ENCODE results near the gene NCBP2L. TPM values are rescaled to one million over a fixed set of nuclear protein-coding genes. Genes with fewer than 3 reads are reported as not detected.
"Not testable (repeated sequence)": the region's sequence is repeated elsewhere in the genome, so short reads cannot be mapped to it uniquely, and the experiment has no call there.

NCBP2L gene
- total RNA-seq, 1 experiment from 2014 or later = not detected

DNA sequence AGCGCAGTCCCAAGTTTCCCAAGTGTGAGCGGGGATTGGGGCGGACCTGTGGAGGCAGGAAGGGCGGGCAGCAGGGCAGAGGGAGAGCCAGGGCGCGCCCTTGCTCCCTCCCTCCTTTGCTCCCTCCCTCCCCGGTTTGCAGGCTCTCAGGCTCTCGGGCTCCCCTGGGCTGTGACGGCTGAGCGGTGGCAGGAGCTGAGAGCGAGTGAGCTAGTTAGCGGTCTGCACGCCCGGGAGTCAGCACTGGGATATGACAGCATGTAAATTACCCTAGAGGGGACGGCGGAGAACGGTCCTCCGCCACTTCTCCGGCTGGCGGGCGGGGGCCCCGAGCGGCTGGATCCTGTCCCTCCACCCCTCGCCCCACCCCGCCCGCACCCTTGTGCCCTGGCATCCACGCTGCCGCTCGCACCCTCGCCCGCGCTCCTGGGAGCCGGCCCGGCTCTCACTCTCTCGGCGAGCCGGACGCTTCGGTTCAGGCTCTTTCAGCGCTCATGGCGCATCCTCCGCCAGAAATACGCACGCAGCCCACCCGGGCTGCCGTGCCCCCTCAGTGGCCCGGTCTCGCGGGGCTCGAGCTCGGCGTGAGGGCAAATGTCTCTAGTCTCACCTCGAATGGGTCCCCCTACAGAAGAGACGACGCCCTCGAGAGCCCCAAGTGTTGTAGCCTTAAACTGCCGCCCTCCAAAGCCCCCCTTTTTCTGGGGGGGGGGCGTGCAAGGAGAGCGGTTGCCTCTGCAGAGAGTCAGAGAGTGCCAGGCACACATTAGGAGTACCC is 1.6 kb upstream of the NCBP2L start, which contains the start of gene TSC22D3:
Gene TSC22D3 (minus strand): TSS at position 54 of the 778 bp plus-strand sequence. CDS start 368 bp downstream, outside the sequence.
- peak; percentile 82 for DNase-seq (ENCODE audit: low read depth)
- in situ Hi-C loops (cut with HindIII; ENCODE audit: low pct_unique_long_range_greater_than_20kb, low sequenced_read_pairs) = no loop called here

DNA sequence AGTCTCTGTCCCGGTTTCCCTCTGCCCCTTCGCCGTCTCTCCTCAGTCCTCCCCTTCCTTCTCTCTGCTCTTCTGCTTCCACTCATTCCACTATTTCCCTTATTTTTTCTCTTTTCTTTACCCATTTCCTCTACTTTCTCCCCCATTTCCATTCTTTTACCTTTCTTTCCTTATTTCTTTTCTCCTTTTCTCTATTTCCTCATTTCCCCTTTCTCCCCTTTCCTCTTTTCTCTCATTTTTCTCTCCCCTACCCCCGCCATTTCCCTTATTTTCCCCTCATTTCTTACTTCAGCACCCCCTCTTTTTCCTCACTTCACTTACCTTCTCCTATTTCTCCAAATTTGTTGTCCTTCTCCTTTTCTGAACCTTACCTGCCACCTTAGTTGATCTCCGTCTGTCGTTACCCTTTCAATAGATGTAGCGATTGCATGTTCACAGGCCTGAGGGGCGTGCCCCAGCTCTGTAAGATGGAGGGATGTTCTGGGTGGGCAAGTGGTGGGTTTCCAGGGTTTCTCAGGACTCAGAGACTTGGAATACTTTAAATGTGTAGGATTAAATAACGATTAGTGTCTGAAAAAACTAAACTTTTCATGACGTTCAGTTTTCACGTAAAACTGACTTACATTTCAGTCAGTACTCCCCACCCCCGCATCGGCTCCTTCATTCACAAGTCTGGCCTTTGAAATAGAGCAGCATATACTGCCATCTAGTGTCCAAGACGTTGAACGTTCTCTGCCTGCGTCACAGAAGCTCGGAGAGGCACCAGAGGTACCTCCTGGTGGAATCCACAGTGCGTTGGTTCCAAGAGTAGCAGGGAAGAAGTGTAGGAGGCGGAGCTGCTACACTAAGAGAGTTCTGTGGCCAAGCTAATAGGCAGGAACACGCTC is 641 bp upstream of the NCBP2L start:
- in situ Hi-C loops (cut with HindIII; ENCODE audit: low pct_unique_long_range_greater_than_20kb, low sequenced_read_pairs) = no loop called here
- peak; percentile 83 for DNase-seq (ENCODE audit: low read depth)

DNA sequence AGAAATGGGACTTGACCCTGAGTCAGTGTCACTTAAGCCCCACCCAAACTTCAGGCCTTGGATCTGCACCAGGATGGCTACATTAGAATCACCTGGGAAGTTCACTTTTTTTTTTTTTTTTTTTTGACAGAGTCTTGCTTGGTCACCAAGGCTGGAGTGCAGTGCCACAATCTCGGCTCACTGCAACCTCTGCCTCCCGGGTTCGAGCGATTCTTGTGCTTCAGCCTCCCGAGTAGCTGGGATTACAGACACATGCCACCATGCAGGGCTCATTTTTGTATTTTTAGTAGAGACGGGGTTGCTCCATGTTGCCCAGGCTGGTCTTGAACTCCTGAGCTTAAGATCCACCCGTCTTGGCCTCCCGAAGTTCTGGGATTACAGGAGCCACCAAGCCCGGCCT is 3.0 kb downstream of the NCBP2L start:
- no peak for DNase-seq (ENCODE audit: low read depth)
- in situ Hi-C loops (cut with HindIII; ENCODE audit: low pct_unique_long_range_greater_than_20kb, low sequenced_read_pairs) = no loop called here

DNA sequence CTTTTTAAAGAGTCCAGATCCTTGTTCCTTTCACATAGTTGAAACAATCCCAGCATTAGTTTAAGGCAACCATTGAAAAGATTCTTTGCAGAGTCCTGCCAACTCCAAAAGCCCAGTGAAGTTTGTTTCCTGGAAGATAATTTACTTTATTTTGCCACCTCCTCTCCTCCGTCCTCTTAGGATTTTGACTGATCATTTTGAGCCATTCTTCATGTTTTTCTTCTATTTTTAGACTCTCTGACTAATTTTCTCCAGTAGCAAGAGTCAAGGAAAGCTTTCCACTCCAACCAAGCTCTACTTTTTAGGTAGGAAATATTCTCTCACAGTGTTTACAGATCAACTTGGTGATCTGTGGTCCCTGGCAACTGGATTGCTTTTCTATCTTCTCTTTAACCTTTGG is 10.3 kb downstream of the NCBP2L start:
- DNase-seq (ENCODE audit: low read depth) = no peak
- in situ Hi-C loops (cut with HindIII; ENCODE audit: low pct_unique_long_range_greater_than_20kb, low sequenced_read_pairs) = no loop called here

DNA sequence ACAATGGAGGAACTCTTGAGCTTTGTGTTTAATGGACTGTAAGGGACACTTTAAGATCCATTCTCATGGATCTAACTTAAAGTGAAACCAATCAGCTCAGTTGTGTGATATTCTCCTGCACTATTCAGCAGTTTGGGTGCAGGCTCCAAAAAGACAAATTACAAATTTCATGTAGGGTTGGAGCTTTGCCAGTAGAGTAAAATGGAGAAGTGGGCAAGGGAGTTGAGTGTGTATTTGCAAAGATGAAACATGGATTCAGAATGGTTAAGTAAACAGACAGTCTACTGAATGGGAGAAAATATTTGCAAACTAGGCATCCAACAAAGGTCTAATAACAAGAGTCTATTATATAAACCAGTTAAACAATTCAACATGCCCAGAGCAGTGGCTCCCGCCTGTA is 26.9 kb downstream of the NCBP2L start:
- DNase-seq (ENCODE audit: low read depth) = no peak
- in situ Hi-C loops (cut with HindIII; ENCODE audit: low pct_unique_long_range_greater_than_20kb, low sequenced_read_pairs) = no loop called here

DNA sequence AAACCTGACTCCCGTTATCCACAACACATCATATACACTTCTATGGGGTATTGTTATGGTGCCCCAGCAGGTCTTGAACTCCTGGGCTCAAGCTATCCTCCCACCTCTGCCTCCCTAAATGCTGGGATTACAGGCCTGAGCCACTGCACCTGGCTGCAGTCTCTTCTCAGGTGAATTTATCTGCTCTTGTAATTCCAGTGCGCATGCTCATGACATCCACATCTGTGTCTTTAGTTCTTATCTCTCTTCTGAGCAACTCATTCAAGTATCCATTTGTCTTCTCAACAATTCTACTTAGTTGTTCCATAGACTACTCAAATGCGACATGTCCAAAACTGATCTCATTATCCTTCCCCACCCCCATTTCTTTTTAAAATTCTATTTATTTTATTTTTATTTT is 27.6 kb downstream of the NCBP2L start:
- in situ Hi-C loops (cut with HindIII; ENCODE audit: low pct_unique_long_range_greater_than_20kb, low sequenced_read_pairs) = no loop called here
- no peak for DNase-seq (ENCODE audit: low read depth)

DNA sequence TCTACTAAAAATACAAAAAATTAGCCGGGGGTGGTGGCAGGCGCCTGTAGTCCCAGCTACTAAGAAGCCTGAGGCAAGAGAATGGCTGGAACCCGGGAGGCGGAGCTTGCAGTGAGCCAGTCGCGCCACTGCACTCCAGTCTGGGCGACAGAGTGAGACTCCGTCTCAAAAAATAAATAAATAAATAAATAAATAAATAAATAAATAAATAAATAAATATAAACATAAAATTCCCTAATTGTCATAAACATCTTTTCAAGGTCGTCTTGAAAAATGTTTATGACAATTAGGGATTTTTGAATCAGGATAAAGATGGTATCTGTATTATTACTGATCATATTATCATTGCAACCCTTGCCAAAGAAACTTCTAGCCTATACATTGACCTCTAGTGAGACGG is 32.5 kb downstream of the NCBP2L start:
- DNase-seq (ENCODE audit: low read depth); in situ Hi-C loops (cut with HindIII; ENCODE audit: low pct_unique_long_range_greater_than_20kb, low sequenced_read_pairs): not testable (repeated sequence)

DNA sequence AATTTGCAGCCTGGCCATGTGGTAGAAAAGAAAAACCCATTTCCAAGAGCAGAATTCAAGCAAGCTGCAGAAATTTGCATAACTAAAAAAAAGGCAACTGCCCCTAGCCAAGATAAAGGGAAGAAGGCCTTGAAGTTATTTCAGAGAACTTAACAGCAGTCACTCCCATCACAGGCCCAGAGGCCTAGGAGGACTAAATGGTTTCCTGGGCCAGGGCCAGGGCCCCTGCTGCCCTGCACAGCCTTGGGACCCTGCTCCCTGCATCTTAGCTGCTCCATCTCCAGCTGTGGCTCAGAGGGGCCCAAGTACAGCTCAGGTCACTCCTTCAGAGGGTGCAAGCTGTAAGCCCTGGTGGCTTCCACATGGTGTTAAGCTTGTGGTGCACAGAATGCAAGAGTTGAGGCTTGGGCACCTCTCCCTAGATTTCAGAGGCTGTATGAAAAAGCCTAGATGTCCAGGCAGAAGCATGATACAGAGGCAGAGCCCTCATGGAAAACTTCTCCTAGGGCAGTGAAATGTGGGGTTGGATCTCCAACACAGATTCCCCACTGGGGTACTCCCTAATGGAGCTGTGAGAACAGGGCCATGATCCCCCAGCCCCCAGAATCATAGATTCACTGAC is 41.5 kb downstream of the NCBP2L start:
- DNase-seq (ENCODE audit: low read depth) = no peak
- in situ Hi-C loops (cut with HindIII; ENCODE audit: low pct_unique_long_range_greater_than_20kb, low sequenced_read_pairs) = no loop called here

DNA sequence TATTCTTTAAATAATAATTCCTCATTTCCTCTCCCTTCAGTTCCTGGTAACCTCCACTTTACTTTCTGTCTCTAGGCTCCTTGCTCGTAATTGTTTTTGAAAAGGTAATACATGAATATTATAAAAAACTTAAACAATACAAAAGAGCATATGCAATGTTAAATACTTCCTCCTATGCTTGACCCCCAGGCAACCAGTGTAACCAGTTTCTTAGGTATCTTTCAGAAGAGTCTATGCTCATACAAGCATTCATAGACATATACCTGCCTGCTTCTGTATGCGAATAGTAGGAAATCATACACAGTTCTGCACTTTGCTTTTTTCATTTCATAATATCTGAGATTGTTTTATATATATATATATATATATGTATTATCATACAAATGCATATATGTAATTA is 45.5 kb downstream of the NCBP2L start:
- DNase-seq (ENCODE audit: low read depth) = no peak
- in situ Hi-C loops (cut with HindIII; ENCODE audit: low pct_unique_long_range_greater_than_20kb, low sequenced_read_pairs) = no loop called here

DNA sequence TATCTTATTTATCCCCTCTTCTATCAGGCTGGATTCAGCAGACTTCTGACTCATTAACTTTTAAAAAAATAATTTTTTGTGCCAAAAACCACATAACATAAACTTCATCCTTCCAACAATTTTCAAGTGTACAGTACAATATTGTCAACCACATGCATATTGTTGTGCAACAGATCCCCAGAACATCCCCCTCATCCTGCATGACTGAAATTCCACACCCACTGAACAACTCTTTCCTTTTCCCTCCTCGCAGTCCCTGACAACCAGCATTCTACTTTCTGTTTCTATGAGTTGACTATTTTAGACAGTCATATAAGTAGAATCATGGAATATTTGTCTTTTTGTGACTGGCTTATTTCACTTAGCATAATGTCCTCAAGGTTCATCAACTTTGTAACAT is 45.9 kb downstream of the NCBP2L start:
- no peak for DNase-seq (ENCODE audit: low read depth)
- in situ Hi-C loops (cut with HindIII; ENCODE audit: low pct_unique_long_range_greater_than_20kb, low sequenced_read_pairs) = no loop called here

DNA sequence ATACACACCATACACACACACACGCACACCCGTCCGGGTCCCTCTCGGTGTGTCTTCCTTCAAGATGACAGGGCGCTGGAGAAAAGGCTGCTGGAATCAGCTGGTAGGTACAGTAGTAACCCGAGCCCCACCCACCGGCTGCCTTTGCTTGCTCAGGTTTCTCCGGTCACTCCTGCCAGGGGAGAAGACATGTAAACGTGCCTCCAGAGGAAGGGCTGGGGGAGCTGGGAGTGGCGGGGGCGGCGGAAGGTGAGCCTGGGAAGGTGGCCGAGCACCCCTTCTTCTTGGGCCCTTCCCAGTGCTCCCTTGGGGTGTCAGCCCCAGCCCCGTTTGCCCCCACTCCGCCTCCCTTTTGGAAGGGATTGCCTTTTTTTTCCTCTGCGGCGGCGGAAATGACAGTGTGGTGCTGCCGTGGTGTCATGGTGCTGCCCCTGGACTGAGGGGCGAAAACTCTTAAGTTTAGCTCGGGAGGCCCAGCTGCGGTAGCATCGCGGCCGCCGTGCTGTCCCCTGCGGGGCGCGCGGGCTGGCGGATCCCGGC is 48.2 kb downstream of the NCBP2L start, which contains the start of gene MID2:
Gene MID2 (plus strand): TSS at position 169 of the 540 bp plus-strand sequence. CDS start 561 bp downstream, outside the sequence.
- peak; percentile 59 for DNase-seq (ENCODE audit: low read depth)
- in situ Hi-C loops (cut with HindIII; ENCODE audit: low pct_unique_long_range_greater_than_20kb, low sequenced_read_pairs) = no loop called here

DNA sequence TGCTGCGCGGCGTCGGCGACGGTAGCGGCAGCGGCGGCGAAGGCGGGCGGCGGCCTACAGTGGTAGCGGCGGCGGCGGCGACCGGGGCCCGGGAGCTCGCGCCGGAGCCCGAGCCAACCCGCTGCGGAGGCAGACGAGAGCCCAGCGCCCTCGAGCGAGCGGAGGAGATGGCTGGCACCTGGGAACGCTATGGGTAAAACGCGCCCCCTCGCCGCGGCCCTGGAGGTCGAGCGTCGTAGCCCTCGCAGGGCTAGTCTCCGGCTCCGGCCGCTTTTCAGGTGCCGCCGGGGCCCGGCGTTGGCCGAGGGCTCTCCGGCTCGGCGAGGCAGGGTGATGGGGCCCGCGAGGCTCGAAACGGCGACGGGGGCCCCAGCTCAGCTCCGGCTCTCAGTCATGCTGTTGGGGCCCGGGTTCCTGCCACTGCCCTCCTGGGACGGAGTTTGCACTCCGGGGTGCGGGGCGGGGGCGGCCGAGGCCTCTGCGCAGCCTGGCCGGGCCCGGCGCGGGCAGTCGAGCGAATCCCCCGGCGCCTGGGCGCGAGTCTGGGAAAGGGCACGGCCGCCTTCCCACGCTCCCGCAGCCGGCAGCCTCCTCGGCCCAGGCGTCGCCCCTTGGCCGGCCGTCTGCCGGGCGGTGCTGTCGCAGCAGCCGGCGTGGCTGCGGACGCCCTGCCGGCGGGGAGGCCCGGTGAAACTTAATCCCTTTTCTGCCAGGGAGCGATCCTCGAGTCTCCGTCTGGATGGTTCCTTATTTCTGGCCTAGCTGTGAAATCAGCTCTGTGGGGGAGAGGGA is 48.9 kb downstream of the NCBP2L start:
- DNase-seq (ENCODE audit: low read depth) = peak; percentile 57
- in situ Hi-C loops (cut with HindIII; ENCODE audit: low pct_unique_long_range_greater_than_20kb, low sequenced_read_pairs) = no loop called here

DNA sequence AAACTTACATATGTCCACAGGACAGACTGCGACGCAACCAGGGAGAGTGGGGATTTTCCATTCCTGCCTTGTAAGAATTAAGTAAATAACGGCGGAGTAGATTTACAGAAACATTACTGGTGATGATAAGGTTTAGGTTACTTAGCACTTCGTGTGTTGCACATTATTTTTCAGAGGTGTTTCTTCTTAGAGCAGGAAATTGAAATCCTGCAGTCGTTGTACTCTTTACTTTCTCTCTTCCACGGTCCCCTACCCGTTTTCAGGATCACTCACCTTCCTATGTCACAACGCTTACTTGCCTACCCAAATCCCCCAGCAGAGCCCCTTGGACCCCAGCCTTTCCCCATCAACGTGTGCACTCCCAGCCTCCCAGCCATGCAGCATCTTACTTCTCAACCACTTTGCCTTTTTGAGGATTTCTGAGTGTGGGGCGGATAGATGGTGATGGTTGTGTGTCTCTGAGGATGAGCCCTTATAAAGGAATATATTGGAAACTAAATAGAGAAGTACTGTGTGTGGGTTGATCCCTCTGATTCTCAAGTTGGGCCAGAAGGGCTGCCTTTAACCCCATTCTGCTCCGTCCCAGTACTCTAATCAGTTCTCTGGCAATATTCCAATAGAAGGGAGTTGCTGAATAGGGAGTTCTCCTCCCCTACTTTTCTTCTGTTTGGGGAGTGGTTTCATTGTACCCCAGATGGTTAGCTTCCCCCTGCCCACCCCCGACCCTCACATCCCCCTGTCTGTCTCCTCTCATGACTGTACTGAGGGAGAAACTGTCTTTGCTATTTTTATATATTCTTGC is 49.7 kb downstream of the NCBP2L start:
- DNase-seq (ENCODE audit: low read depth) = no peak
- in situ Hi-C loops (cut with HindIII; ENCODE audit: low pct_unique_long_range_greater_than_20kb, low sequenced_read_pairs) = no loop called here

DNA sequence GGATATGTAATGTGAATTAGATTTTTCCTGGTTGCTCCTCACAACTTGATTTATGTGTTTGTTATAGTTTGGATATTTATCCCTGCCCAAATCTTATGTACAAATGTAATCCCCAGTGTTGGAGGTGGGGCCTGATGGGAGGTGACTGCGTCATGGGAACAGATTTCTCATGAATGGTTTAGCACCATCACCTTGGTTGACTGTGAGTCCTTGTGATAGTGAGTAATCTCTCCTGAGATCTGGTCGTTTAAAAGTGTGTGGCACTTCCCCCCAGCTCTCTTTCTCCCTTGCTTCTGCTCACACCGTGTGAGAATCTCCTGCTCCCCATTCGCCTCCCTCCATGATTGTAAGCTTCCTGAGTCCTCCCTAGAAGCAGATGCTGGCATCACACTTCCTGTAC is 50.3 kb downstream of the NCBP2L start:
- in situ Hi-C loops (cut with HindIII; ENCODE audit: low pct_unique_long_range_greater_than_20kb, low sequenced_read_pairs) = no loop called here
- peak; percentile 33 for DNase-seq (ENCODE audit: low read depth)

DNA sequence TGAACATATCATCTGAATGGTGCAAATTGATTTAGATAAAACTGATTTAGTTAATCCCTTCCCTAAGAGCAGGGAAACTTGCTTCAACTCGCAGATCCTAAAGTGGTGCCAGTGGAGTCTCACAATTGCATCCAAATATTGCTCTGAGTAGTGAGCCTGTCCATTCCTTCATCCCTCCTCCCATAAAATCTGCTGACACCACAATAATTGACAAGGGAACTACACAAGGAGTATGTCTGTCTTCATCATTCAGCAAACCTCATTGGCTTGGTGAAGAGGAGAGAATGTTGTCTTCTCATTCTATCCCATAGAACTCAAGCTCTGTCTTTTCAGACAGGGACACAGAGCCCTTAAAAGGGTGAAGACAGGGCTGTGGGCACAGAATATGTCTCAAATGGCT is 52.3 kb downstream of the NCBP2L start:
- in situ Hi-C loops (cut with HindIII; ENCODE audit: low pct_unique_long_range_greater_than_20kb, low sequenced_read_pairs) = no loop called here
- no peak for DNase-seq (ENCODE audit: low read depth)

DNA sequence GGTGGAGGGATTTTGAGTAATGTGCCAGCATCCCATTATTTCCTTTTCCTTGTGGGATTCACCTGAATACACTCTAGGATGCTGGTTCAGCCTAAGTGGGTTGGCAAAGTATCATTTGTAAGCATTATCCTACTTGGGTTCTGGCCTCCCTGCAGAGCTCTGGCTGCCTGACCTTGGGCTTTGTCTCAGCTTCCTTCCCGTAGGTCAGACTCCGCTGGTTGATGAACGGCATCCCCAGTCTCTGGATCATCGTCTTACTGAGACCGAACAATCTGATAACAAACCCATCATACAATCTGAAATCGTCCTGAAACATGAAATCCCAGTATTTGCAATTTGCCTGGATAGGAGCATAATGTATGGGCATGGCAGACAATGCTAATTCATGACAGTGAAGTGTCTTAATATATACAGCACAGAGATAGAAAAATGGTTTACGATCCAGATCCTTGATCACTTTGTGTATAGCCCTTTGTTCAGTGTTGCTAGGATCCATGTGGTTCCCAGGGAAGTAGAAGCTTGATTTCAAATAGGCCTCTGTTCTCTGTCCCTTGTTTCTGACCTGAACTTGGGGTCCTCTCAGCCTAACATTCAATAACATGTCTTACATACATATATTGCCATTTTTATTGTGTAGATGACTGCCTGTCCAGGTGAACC is 53.7 kb downstream of the NCBP2L start:
- in situ Hi-C loops (cut with HindIII; ENCODE audit: low pct_unique_long_range_greater_than_20kb, low sequenced_read_pairs) = no loop called here
- no peak for DNase-seq (ENCODE audit: low read depth)

Measured in Caki2 (cell line).